Measurements from ENCODE around the gene KANSL2. TPM values are rescaled to one million over a fixed set of nuclear protein-coding genes. Genes with fewer than 3 reads are reported as not detected.
"Not testable (repeated sequence)": the region's sequence is repeated elsewhere in the genome, so short reads cannot be mapped to it uniquely, and the experiment has no call there.

KANSL2 gene
- total and polyA plus RNA-seq, 7 donors = 30.7 to 88.1 (median 35.2) TPM

GRCh38 chr12:48686037-48686595 lies 4.1 kb upstream of the KANSL2 start:
- DNase-seq (no peak), ATAC-seq (no peak)
- H3K4me3 ChIP-seq = no peak overlapping the region
- H3K36me3 ChIP-seq (ENCODE audit: insufficient read depth in 1 of 2, low read depth in 1 of 2) = peaks cover 0 to 11% of the 10 kb centered on the region in 2 donors
- 44 to 55% (median 49%) methylated on average over 3 of the region's 3 CpGs for WGBS, 3 donors
- TF ChIP-seq CTCF (IDR thresholded peaks at IDR 0.05) = no peak
- H3K4me1 ChIP-seq = peaks cover 6% of the 10 kb centered on the region
- intact Hi-C loops (cut with DNase I) = no loop called here
- no peaks in the 10 kb centered on the region for H3K27me3 ChIP-seq (ENCODE audit: insufficient read depth in 3 of 3, low read length in 2 of 3)
- no peak overlapping the region for H3K27ac ChIP-seq
- no peaks in the 10 kb centered on the region for H3K9me3 ChIP-seq

- peaks cover 2 to 24% of the 10 kb centered on the region in 2 donors for H3K36me3 ChIP-seq (ENCODE audit: insufficient read depth in 1 of 2, low read depth in 1 of 2)
- intact Hi-C loops (cut with DNase I) = no loop called here
- no peaks in the 10 kb centered on the region for H3K27me3 ChIP-seq (ENCODE audit: insufficient read depth in 3 of 3, low read length in 2 of 3)
- 85 to 92% (median 89%) methylated on average over 4 of the region's 4 CpGs for WGBS, 3 donors
- no peak overlapping the region for H3K27ac ChIP-seq
- no peak overlapping the region for H3K4me3 ChIP-seq
- H3K9me3 ChIP-seq = no peaks in the 10 kb centered on the region
- TF ChIP-seq CTCF (IDR thresholded peaks at IDR 0.05) = no peak
- ATAC-seq = no peak
- no peak for DNase-seq
- H3K4me1 ChIP-seq = peaks cover 21% of the 10 kb centered on the region
Measured at GRCh38 chr12:48683534-48683933, 1.5 kb upstream of the KANSL2 start.

GRCh38 chr12:48682927-48683326 lies 889 bp upstream of the KANSL2 start:
- intact Hi-C loops (cut with DNase I) = no loop called here
- H3K27ac ChIP-seq = no peak overlapping the region
- no peaks in the 10 kb centered on the region for H3K27me3 ChIP-seq (ENCODE audit: insufficient read depth in 3 of 3, low read length in 2 of 3)
- DNase-seq = no peak
- H3K4me3 ChIP-seq = peak overlapping the region; percentile 82
- H3K9me3 ChIP-seq = no peaks in the 10 kb centered on the region
- H3K4me1 ChIP-seq = peaks cover 27% of the 10 kb centered on the region
- peaks cover 2 to 24% of the 10 kb centered on the region in 2 donors for H3K36me3 ChIP-seq (ENCODE audit: insufficient read depth in 1 of 2, low read depth in 1 of 2)
- no peak for TF ChIP-seq CTCF (IDR thresholded peaks at IDR 0.05)
- no peak for ATAC-seq
- WGBS, 3 donors = 88 to 91% (median 89%) methylated on average over 2 of the region's 2 CpGs

- intact Hi-C loops (cut with DNase I); H3K27me3 ChIP-seq (ENCODE audit: insufficient read depth in 3 of 3, low read length in 2 of 3); H3K9me3 ChIP-seq; DNase-seq; ATAC-seq: not testable (repeated sequence)
- Histone ChIP-seq H3K4me3 (peak overlapping the region; percentile 82), H3K36me3 (ENCODE audit: insufficient read depth in 1 of 2, low read depth in 1 of 2) (peaks cover 2 to 28% of the 10 kb centered on the region in 2 donors), H3K4me1 (peaks cover 32% of the 10 kb centered on the region), H3K27ac (peak overlapping the region; percentile 90)
- 12 to 23% (median 20%) methylated on average over 19 of the region's 19 CpGs for WGBS, 3 donors
Measured at GRCh38 chr12:48682533-48682905, 481 bp upstream of the KANSL2 start.

GRCh38 chr12:48681399-48681709 lies 684 bp downstream of the KANSL2 start:
- no peaks in the 10 kb centered on the region for H3K9me3 ChIP-seq
- H3K4me1 ChIP-seq = peaks cover 43% of the 10 kb centered on the region
- intact Hi-C loops (cut with DNase I) = no loop called here
- peak overlapping the region; percentile 90 for H3K27ac ChIP-seq
- H3K27me3 ChIP-seq (ENCODE audit: insufficient read depth in 3 of 3, low read length in 2 of 3) = no peaks in the 10 kb centered on the region
- H3K36me3 ChIP-seq (ENCODE audit: insufficient read depth in 1 of 2, low read depth in 1 of 2) = peaks cover 2 to 40% of the 10 kb centered on the region in 2 donors
- 0 to 2% (median 1%) methylated on average over 11 of the region's 11 CpGs for WGBS, 3 donors
- no peak for TF ChIP-seq CTCF (IDR thresholded peaks at IDR 0.05)
- peak overlapping the region; percentile 82 for H3K4me3 ChIP-seq
- peak; percentile 7 to 37 (median 17) for ATAC-seq
- DNase-seq = no peak

Measured in psoas muscle (tissue), 8 donors.